CD4-positive, CD25-positive, alpha-beta regulatory T cell (primary cell): ENCODE data around the gene DOK7. TPM values are rescaled to one million over a fixed set of nuclear protein-coding genes. Genes with fewer than 3 reads are reported as not detected.
A peak's percentile ranks its signal among the peaks of the same experiment; 100 is the strongest.

Experiments used
- ATAC-seq, 2 donors: fragments of 150-1000 bp; cut with Tn5 transposase; one replicate each; pipeline ENCODE4 v1.10.0; 2021; ENCODE audit warnings: low read depth in 2 of 2, moderate number of reproducible peaks in 2 of 2, moderate library complexity in 1 of 2
- DNase-seq, 3 donors: peaks; one replicate each; pipeline versions ENCODE4 v3.0.0 to v3.0.0-alpha.2; 2012 to 2022; ENCODE audit warnings: mixed read lengths in 1 of 3
- H3K27ac ChIP-seq: one replicate; pipeline ENCODE4 v1.7.0; 2013; ENCODE audit warnings: mild to moderate bottlenecking, low read length; ENCODE audit not compliant: insufficient read depth, poor library complexity, severe bottlenecking
- H3K27me3 ChIP-seq: one replicate; pipeline ENCODE4 v1.7.0; 2013; ENCODE audit warnings: low read length; ENCODE audit not compliant: control insufficient read depth, insufficient read depth
- H3K36me3 ChIP-seq: one replicate; pipeline ENCODE4 v1.7.0; 2013; ENCODE audit warnings: mild to moderate bottlenecking, low read length, moderate library complexity; ENCODE audit not compliant: control insufficient read depth, insufficient read depth
- H3K4me1 ChIP-seq: 2 replicates; pipeline ENCODE4 v1.7.0; 2013; ENCODE audit warnings: mild to moderate bottlenecking, low read length; ENCODE audit not compliant: insufficient read depth, control insufficient read depth, poor library complexity, severe bottlenecking
- H3K4me3 ChIP-seq: one replicate; pipeline ENCODE4 v1.7.0; 2013; ENCODE audit warnings: low read depth, mild to moderate bottlenecking, low read length, moderate library complexity
- H3K9me3 ChIP-seq, 2 experiments: 1 replicate in 1 of 2; 2 replicates in 1 of 2; pipeline ENCODE4 v1.7.0; 2013; ENCODE audit warnings: low read length in 2 of 2, mild to moderate bottlenecking in 1 of 2, moderate library complexity in 1 of 2; ENCODE audit not compliant: control insufficient read depth in 2 of 2
- H3K27ac Mint-ChIP-seq, 3 donors: one replicate each; pipeline ENCODE4 v1.8.0; 2020 to 2022; ENCODE audit warnings: mild to moderate bottlenecking in 3 of 3, mixed read lengths in 3 of 3, moderate library complexity in 2 of 3
- H3K27me3 Mint-ChIP-seq: one replicate; pipeline ENCODE4 v1.8.0; 2022; ENCODE audit warnings: mild to moderate bottlenecking, mixed read lengths
- H3K36me3 Mint-ChIP-seq: one replicate; pipeline ENCODE4 v1.8.0; 2020; ENCODE audit warnings: mixed read lengths
- H3K4me1 Mint-ChIP-seq, 4 donors: one replicate each; pipeline ENCODE4 v1.8.0; 2020 to 2022; ENCODE audit warnings: mixed read lengths in 4 of 4, mild to moderate bottlenecking in 1 of 4
- H3K4me3 Mint-ChIP-seq, 4 donors: one replicate each; pipeline ENCODE4 v1.8.0; 2020 to 2022; ENCODE audit warnings: mild to moderate bottlenecking in 4 of 4, mixed read lengths in 4 of 4, moderate library complexity in 3 of 4
- H3K9me3 Mint-ChIP-seq, 7 donors: one replicate each; pipeline ENCODE4 v1.8.0; 2020 to 2022; ENCODE audit warnings: mixed read lengths in 7 of 7, mild to moderate bottlenecking in 3 of 7, moderate library complexity in 2 of 7
- polyA plus RNA-seq, 4 donors: library from polyadenylated mRNA; unstranded; fragments of 300-500 nt; fragmentation: Illumina TruSeq; gene quantifications; one replicate each; pipeline ENCODE4 v1.2.3, GENCODE V29; 2021
- total RNA-seq: library from RNA; stranded (reverse); gene quantifications from one replicate; pipeline ENCODE4 v1.2.3, GENCODE V29; 2022

DOK7 gene
- total and polyA plus RNA-seq, 5 donors from 2014 or later, result 0.08 to 0.14 TPM; not detected in 3

DNA sequence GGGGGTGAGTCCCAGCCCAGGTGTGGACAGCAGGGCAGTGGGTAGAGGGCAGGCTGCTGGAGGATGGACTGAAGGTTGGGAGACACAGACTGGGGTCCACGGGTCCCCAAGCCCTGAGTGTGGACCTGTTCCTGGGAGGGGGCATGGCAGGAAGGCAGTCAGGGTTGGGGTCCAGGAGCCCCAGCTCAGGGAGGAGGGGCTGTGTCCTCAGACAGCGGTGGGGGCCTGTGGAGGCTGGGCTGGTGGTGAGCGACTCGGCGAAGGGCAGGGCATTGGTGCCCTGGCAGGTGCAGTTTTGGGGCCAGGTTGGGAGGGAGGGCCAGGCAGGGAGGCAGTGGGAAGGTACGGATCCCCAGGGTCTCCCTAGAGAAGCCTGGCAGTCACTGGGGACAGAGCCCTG lies 34.0 kb downstream of the DOK7 start:
- Histone ChIP-seq H3K9me3 (no peaks in the 10 kb centered on the region), H3K27ac (no peak overlapping the region), H3K4me1 (no peaks in the 10 kb centered on the region), H3K27me3 (no peaks in the 10 kb centered on the region), H3K4me3 (no peak overlapping the region), H3K36me3 (no peaks in the 10 kb centered on the region)
- Mint-ChIP-seq H3K27ac (no peak overlapping the region), H3K4me1 (no peaks in the 10 kb centered on the region), H3K4me3 (no peak overlapping the region), H3K9me3 (peaks cover 0 to 1% (median 0%) of the 10 kb centered on the region in 7 donors), H3K27me3 (peaks cover 6% of the 10 kb centered on the region), H3K36me3 (no peaks in the 10 kb centered on the region)
- ATAC-seq (no peak), DNase-seq (no peak)

GRCh38 chr4:3497523-3498389 lies 34.6 kb downstream of the DOK7 start:
- Histone ChIP-seq H3K9me3 (no peaks in the 10 kb centered on the region), H3K27ac (no peak overlapping the region), H3K27me3 (no peaks in the 10 kb centered on the region), H3K4me1 (no peaks in the 10 kb centered on the region), H3K4me3 (no peak overlapping the region), H3K36me3 (peaks cover 7% of the 10 kb centered on the region)
- ATAC-seq (no peak), DNase-seq (no peak)
- Mint-ChIP-seq H3K36me3 (no peaks in the 10 kb centered on the region), H3K27me3 (peaks cover 4% of the 10 kb centered on the region), H3K9me3 (peaks cover 0 to 1% (median 0%) of the 10 kb centered on the region in 7 donors), H3K4me3 (no peak overlapping the region), H3K27ac (no peak overlapping the region), H3K4me1 (no peaks in the 10 kb centered on the region)

DNA sequence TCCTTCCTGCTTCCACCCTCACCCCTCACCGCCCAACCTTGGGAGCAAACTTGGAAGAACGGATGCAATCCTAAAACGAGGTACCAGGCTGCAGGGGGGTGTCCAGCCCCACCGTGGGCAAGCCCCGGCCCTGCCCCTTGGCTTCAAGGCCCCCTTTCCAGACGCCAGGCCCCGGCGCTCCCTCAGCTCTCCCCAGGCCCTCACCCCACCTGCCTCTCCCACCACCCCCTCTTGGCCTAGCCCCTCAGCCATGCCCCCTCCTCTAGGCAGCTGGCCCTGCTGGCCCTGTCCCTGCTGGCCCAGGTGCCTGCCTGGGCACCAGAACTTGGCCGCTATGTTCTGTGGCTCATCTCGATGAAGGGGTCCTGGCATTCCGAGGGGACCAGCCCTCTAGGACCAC lies 35.3 kb downstream of the DOK7 start:
- ATAC-seq (no peak), DNase-seq (no peak)
- no peaks in the 10 kb centered on the region for H3K9me3 ChIP-seq
- peaks cover 4% of the 10 kb centered on the region for H3K27me3 Mint-ChIP-seq
- no peak overlapping the region for H3K27ac ChIP-seq
- H3K4me1 Mint-ChIP-seq, result peaks cover 0 to 2% (median under 1%) of the 10 kb centered on the region in 4 donors
- no peak overlapping the region for H3K27ac Mint-ChIP-seq
- peaks cover 7% of the 10 kb centered on the region for H3K36me3 ChIP-seq
- no peaks in the 10 kb centered on the region for H3K4me1 ChIP-seq
- H3K36me3 Mint-ChIP-seq, result peaks cover 2% of the 10 kb centered on the region
- no peaks in the 10 kb centered on the region for H3K27me3 ChIP-seq
- peaks cover 0 to 1% (median 0%) of the 10 kb centered on the region in 7 donors for H3K9me3 Mint-ChIP-seq
- no peak overlapping the region for H3K4me3 ChIP-seq
- H3K4me3 Mint-ChIP-seq, result no peak overlapping the region

DNA sequence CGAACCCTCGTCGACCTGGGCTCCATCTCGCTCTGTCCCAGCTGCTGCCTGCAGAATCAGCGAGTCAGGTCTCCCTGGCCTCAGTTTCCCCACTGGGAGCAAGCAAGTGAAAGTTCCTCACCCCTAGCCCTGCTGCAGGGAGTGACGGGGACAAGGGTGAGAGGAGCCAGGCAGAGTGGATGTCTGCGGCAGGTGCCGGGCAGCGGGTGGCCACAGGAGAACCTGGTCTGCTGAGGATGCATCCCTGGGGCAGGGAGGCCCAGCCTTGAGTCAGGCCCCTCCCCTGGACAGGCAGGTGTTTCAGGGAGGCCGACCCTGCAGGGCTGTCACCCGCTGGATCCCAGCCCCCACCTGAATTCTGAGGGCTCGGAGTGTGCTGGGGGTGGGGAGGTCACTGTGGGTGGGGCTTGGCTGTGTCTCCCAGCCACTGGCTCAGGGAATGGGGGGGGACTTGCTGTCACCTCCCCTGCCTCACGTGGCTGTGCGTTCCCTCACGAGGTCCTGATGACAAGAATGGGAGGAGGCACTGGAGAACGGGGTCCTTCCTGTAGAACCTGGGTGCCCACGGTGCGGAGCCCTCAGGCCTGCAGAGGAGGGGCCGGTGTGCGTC lies 35.9 kb downstream of the DOK7 start:
- Histone ChIP-seq H3K27me3 (no peaks in the 10 kb centered on the region), H3K9me3 (no peaks in the 10 kb centered on the region), H3K27ac (no peak overlapping the region), H3K36me3 (peaks cover 7% of the 10 kb centered on the region), H3K4me1 (no peaks in the 10 kb centered on the region), H3K4me3 (no peak overlapping the region)
- Mint-ChIP-seq H3K36me3 (peaks cover 5% of the 10 kb centered on the region), H3K4me1 (peaks cover 0 to 5% (median 2%) of the 10 kb centered on the region in 4 donors), H3K9me3 (peaks cover 0 to 1% (median 0%) of the 10 kb centered on the region in 7 donors), H3K27me3 (peaks cover 4% of the 10 kb centered on the region), H3K4me3 (peak overlapping the region in 1 of 4 donors; percentile 27), H3K27ac (no peak overlapping the region)
- no peak for DNase-seq
- ATAC-seq, result no peak

GRCh38 chr4:3499710-3500109 lies 36.6 kb downstream of the DOK7 start:
- Mint-ChIP-seq H3K36me3 (peaks cover 5% of the 10 kb centered on the region), H3K27me3 (peaks cover 4% of the 10 kb centered on the region), H3K4me3 (no peak overlapping the region)

DNA sequence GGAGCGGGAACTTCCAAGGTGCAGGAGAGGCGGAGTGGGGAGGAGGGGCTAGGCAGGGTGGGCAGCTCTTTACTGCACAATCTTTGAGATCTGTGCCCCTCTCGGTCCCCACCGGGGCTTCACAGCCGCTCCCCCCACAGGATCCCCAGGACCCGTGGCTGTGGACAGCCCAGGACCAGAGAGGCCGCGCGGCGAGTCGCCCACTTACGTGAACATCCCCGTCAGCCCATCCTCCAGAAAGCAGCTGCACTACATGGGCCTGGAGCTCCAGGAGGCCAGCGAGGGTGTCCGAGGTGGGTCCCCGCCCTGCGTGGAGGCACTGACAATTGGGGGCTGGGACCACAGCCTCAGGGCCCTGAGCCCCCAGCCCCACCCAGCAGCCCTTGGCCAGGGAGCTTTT lies 37.0 kb downstream of the DOK7 start:
- peaks cover 9% of the 10 kb centered on the region for H3K36me3 ChIP-seq
- H3K9me3 ChIP-seq, result no peaks in the 10 kb centered on the region
- H3K27ac ChIP-seq, result no peak overlapping the region
- ATAC-seq (no peak), DNase-seq (no peak)
- Mint-ChIP-seq H3K36me3 (peaks cover 5% of the 10 kb centered on the region), H3K4me1 (peaks cover 0 to 6% (median 2%) of the 10 kb centered on the region in 4 donors), H3K27ac (no peak overlapping the region), H3K27me3 (peaks cover 4% of the 10 kb centered on the region), H3K4me3 (no peak overlapping the region), H3K9me3 (no peaks in the 10 kb centered on the region)
- H3K27me3 ChIP-seq, result no peaks in the 10 kb centered on the region
- no peaks in the 10 kb centered on the region for H3K4me1 ChIP-seq
- no peak overlapping the region for H3K4me3 ChIP-seq

More at GRCh38 chr4:3499710-3500109, 36.6 kb downstream of the DOK7 start:
- Histone ChIP-seq H3K36me3 (peaks cover 7% of the 10 kb centered on the region), H3K9me3 (no peaks in the 10 kb centered on the region), H3K4me1 (no peaks in the 10 kb centered on the region), H3K27ac (no peak overlapping the region), H3K4me3 (no peak overlapping the region), H3K27me3 (no peaks in the 10 kb centered on the region)
- ATAC-seq, result peak in 1 of 2 donors; percentile 14
- DNase-seq, result no peak
- Mint-ChIP-seq H3K9me3 (no peaks in the 10 kb centered on the region), H3K27ac (no peak overlapping the region), H3K4me1 (peaks cover 0 to 5% (median 2%) of the 10 kb centered on the region in 4 donors)

DNA sequence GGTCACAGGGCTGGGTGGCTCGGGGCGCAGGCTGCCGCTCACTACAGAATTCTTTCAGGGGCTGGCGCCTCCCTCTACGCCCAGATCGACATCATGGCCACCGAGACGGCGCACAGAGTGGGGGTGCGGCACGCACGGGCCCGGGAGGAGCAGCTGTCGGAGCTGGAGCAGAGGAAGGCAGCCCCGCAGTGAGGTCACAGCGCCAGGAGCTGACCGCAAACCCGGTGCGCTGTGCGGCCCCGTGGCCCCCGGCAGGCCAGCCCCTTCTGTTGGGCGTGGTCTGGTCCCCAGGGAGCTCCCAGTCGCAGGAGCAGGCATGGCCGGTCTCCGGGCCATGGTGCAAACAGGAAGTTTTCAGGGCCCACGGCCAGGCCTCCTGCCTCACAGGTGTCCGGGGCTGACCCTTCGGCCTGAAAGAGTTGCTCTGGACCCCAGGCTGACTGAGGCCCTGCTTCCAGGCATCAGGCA lies 37.6 kb downstream of the DOK7 start:
- DNase-seq (no peak), ATAC-seq (no peak)
- Mint-ChIP-seq H3K9me3 (no peaks in the 10 kb centered on the region), H3K4me1 (peaks cover 0 to 6% (median 2%) of the 10 kb centered on the region in 4 donors), H3K27me3 (peaks cover 4% of the 10 kb centered on the region), H3K36me3 (peaks cover 5% of the 10 kb centered on the region), H3K27ac (no peak overlapping the region), H3K4me3 (no peak overlapping the region)
- Histone ChIP-seq H3K4me3 (no peak overlapping the region), H3K4me1 (no peaks in the 10 kb centered on the region), H3K36me3 (peaks cover 14% of the 10 kb centered on the region), H3K9me3 (no peaks in the 10 kb centered on the region), H3K27me3 (no peaks in the 10 kb centered on the region), H3K27ac (no peak overlapping the region)
